K562 (cell line): ENCODE results near the gene DACT3. TPM values are rescaled to one million over a fixed set of nuclear protein-coding genes. Genes with fewer than 3 reads are reported as not detected.
A peak's percentile ranks its signal among the peaks of the same experiment; 100 is the strongest.

ENCODE experiments used
- ATAC-seq: fragments of 200-7000 bp; cut with Tn5 transposase; 3 replicates; pipeline ENCODE4 v1.9.1; 2020; ENCODE audit warnings: moderate library complexity
- BruUV-seq: library from RNA; stranded (reverse); fragments of 400-500 nt; replicated peaks from 2 replicates; lab custom pipeline; 2021; lab: Mats Ljungman, UMichigan
- CTCF ChIA-PET: fragments of 300-600 bp; formaldehyde crosslinking; extraction: SDS; loops from one replicate; lab custom pipeline; 2021; ENCODE audit warnings: low intra/inter-chr PET ratio; lab: Yijun Ruan, JAX
- POLR2A ChIA-PET: fragments of 300-600, 350-650 bp; sonication (Branson Sonifier 250); formaldehyde crosslinking; extraction: SDS; loops from one replicate; lab custom pipeline; 2021; ENCODE audit warnings: antibody characterized with exemption, inconsistent platforms; lab: Yijun Ruan, JAX
- DNase-seq, 4 experiments: peaks; one replicate each; pipeline versions ENCODE4 v3.0.0 to v3.0.0-alpha.2; 2011 to 2018; ENCODE audit warnings: low spot score in 3 of 4, mixed read lengths in 3 of 4; ENCODE audit errors: extremely low read depth in 1 of 4
- FAIRE-seq: peaks from 2 replicates; lab custom pipeline; 2011; peaks lifted over from hg19 to GRCh38; lab: Jason Lieb, UNC
- H2AFZ ChIP-seq: 2 replicates; pipeline ENCODE4 v1.6.0; 2011; ENCODE audit warnings: low read depth, low read length, control low read depth, inconsistent platforms
- H3K27ac ChIP-seq: fragments of 200-600 bp; 3 replicates; pipeline ENCODE4 v1.8.0; 2011; ENCODE audit warnings: low read depth, mild to moderate bottlenecking, control low read depth, inconsistent platforms, low read length, moderate library complexity, mixed read lengths; ENCODE audit errors: extremely low read depth
- H3K27me3 ChIP-seq, 2 experiments: fragments of 300-600 bp in 1 of 2; 2 replicates in 1 of 2; 3 replicates in 1 of 2; pipeline versions ENCODE4 v1.6.0 to v1.8.0; 2011; ENCODE audit warnings: inconsistent platforms in 2 of 2, low read length in 2 of 2, mild to moderate bottlenecking in 1 of 2, mixed read lengths in 1 of 2, moderate library complexity in 1 of 2; ENCODE audit not compliant: control insufficient read depth in 2 of 2, insufficient read depth in 2 of 2
- H3K36me3 ChIP-seq: fragments of 300-600 bp; 3 replicates; pipeline ENCODE4 v1.8.0; 2011; ENCODE audit warnings: mild to moderate bottlenecking, low read length, inconsistent platforms; ENCODE audit not compliant: control insufficient read depth, insufficient read depth
- H3K4me1 ChIP-seq, 2 experiments: fragments of 200-600 bp in 1 of 2; replicated peaks in 1 of 2; 2 replicates in 1 of 2; 3 replicates in 1 of 2; pipeline versions ENCODE4 v1.5.1 to v1.8.0; 2011; ENCODE audit warnings: inconsistent platforms in 2 of 2, low read length in 2 of 2, mild to moderate bottlenecking in 1 of 2, mixed read lengths in 1 of 2, moderate library complexity in 1 of 2; ENCODE audit not compliant: control insufficient read depth in 2 of 2, insufficient read depth in 2 of 2
- H3K4me2 ChIP-seq: 2 replicates; pipeline ENCODE4 v1.6.1; 2011; ENCODE audit warnings: low read length, control low read depth, inconsistent platforms, mixed read lengths; ENCODE audit not compliant: insufficient read depth
- H3K4me3 ChIP-seq: fragments of 200-600 bp; sonication (generic), shearing (Covaris generic); 2 replicates; pipeline ENCODE4 v1.5.1; 2016; ENCODE audit warnings: control low read depth, inconsistent platforms
- H3K79me2 ChIP-seq: fragments of 200-600 bp; 3 replicates; pipeline ENCODE4 v1.8.0; 2011; ENCODE audit warnings: low read length, inconsistent platforms; ENCODE audit not compliant: control insufficient read depth, insufficient read depth
- H3K9ac ChIP-seq, 2 experiments: 2 replicates each; pipeline versions ENCODE4 v1.6.0 to v1.6.1; 2011; ENCODE audit warnings: low read depth in 2 of 2, low read length in 2 of 2, control low read depth in 1 of 2, inconsistent platforms in 1 of 2, mild to moderate bottlenecking in 1 of 2, mixed read lengths in 1 of 2; ENCODE audit not compliant: insufficient read depth in 1 of 2
- H3K9me1 ChIP-seq: one replicate; pipeline ENCODE4 v1.6.0; 2011; ENCODE audit warnings: inconsistent platforms, mild to moderate bottlenecking, low read length, moderate library complexity; ENCODE audit not compliant: control insufficient read depth, insufficient read depth
- H3K9me3 ChIP-seq: replicated peaks from 2 replicates; pipeline ENCODE4 v1.5.1; 2011; ENCODE audit warnings: low read depth, low read length, inconsistent platforms; ENCODE audit not compliant: control insufficient read depth, insufficient read depth
- H4K20me1 ChIP-seq: replicated peaks from 2 replicates; pipeline ENCODE4 v1.6.1; 2011; ENCODE audit warnings: low read length, inconsistent platforms, mixed read lengths; ENCODE audit not compliant: control insufficient read depth, insufficient read depth
- ATF3 ChIP-seq, 2 experiments: fragments of 450-650 bp in 1 of 2; sonication (generic) in 1 of 2; formaldehyde crosslinking in 1 of 2; IDR thresholded peaks in 1 of 2; conservative IDR thresholded peaks in 1 of 2; 2 replicates each; pipeline versions ENCODE4 v1.6.1 to v1.8.1; 2016 to 2023; ENCODE audit warnings: mild to moderate bottlenecking in 2 of 2, moderate library complexity in 2 of 2, inconsistent platforms in 1 of 2, missing genetic modification reagents in 1 of 2
- CEBPB ChIP-seq: fragments of 450-650 bp; IDR thresholded peaks from 2 replicates; pipeline ENCODE4 v1.6.1; 2016; ENCODE audit warnings: missing genetic modification characterization, missing compliant biosample characterization
- CEBPG ChIP-seq, 3 experiments: fragments of 200-800 bp in 1 of 3; sonication (Bioruptor generic) in 1 of 3; sonication (generic) in 1 of 3; formaldehyde crosslinking in 1 of 3; IDR thresholded peaks in 2 of 3; conservative IDR thresholded peaks in 1 of 3; 2 replicates each; pipeline versions ENCODE4 v1.6.1 to v1.8.0; 2016 to 2022; ENCODE audit warnings: missing compliant biosample characterization in 2 of 3, missing genetic modification characterization in 2 of 3, mild to moderate bottlenecking in 1 of 3, missing genetic modification reagents in 1 of 3
- RNF219 ChIP-seq: fragments of 250-450 bp; sonication (Bioruptor Pico); IDR thresholded peaks from 2 replicates; pipeline ENCODE4 v1.5.0; 2022; ENCODE audit warnings: mild to moderate bottlenecking
- TRIM24 ChIP-seq, 2 experiments: fragments of 450-650 bp; IDR thresholded peaks; 2 replicates each; pipeline ENCODE4 v1.6.1; 2016
- TSC22D4 ChIP-seq: fragments of 450-650 bp; IDR thresholded peaks from 2 replicates; pipeline ENCODE4 v1.6.1; 2016; ENCODE audit warnings: missing genetic modification characterization, missing biosample characterization, control low read depth
- ZNF263 ChIP-seq: sonication (generic); formaldehyde crosslinking; IDR thresholded peaks from 2 replicates; pipeline ENCODE4 v1.8.0; 2022; ENCODE audit warnings: mild to moderate bottlenecking, missing genetic modification reagents, borderline replicate concordance
- WGBS: fragments of 100-300 bp; shearing (Covaris generic); methylation state at CpG from one replicate; pipeline ENCODE4 v1.1.6; 2016; ENCODE audit warnings: low coverage, mixed read lengths; ENCODE audit not compliant: insufficient coverage; ENCODE audit errors: missing lambda C conversion rate; 5-methylcytosine and 5-hydroxymethylcytosine counted together
- in situ Hi-C: fragments of 300-500 bp; cut with MboI; formaldehyde crosslinking; loops from 4 replicates; pipeline ENCODE4 v1.15.0; 2018; ENCODE audit warnings: inconsistent platforms, mixed read lengths
- intact Hi-C: fragments of 100-400 bp; cut with micrococcal nuclease; formaldehyde crosslinking; loops from 2 replicates; pipeline ENCODE4 v1.14.2; 2022
- polyA plus RNA-seq, 8 experiments: library from polyadenylated mRNA; depleted of rRNA in 4 of 8; stranded (reverse) in 5 of 8; unstranded in 3 of 8; fragments of >200 nt; fragmentation: Nextera tagmentation in 2 of 8; fragmentation: Illumina TruSeq in 1 of 8; extraction: Ambion mirVana in 2 of 8; extraction: Trizol in 1 of 8; gene quantifications; 2 replicates each; pipeline versions ENCODE4 v1.2.1 to v1.2.3, GENCODE V29; 2011 to 2014; ENCODE audit warnings: inconsistent platforms in 1 of 8, missing spikeins in 1 of 8
- total RNA-seq, 7 experiments: library from RNA; depleted of rRNA in 6 of 7; stranded (reverse); fragments of >200 nt in 6 of 7; fragmentation: Illumina TruSeq in 2 of 7; extraction: Trizol in 2 of 7; gene quantifications; 2 replicates each; pipeline versions ENCODE4 v1.2.1 to v1.2.3, GENCODE V29; 2011 to 2021; ENCODE audit warnings: low replicate concordance in 1 of 7

Gene DACT3
- total and polyA plus RNA-seq, 9 of the 15 experiments (the other 6 are each of a cell fraction or from before 2014, with no cell fraction given): 0.67 to 6.5 (median 3.5) TPM

GRCh38 chr19:46631481-46631880 lies 29.5 kb downstream of the DACT3 start:
- no peak for FAIRE-seq
- CTCF ChIA-PET: no interaction called here
- Histone ChIP-seq H3K4me3 (no peak overlapping the region), H3K9me1 (no peaks in the 10 kb centered on the region), H3K36me3 (no peaks in the 10 kb centered on the region), H3K27me3 (no peaks in the 10 kb centered on the region), H3K27ac (no peak overlapping the region), H3K9ac (peak overlapping the region in 1 of 2 experiments; percentile 66; a peak in 1 of 4 replicates)
- intact Hi-C loops: no loop called here
- POLR2A ChIA-PET: interaction anchor here (0.6 to 1.7 kb wide), 8 partner anchors 8 to 110 kb away, joined by 3 to 6 read pairs (median 4); no protein-coding TSS in a partner anchor
- 27% methylated on average over 6 of the region's 6 CpGs for WGBS
- no peak for TF ChIP-seq TRIM24 (IDR thresholded peaks at IDR 0.05)
- 0 out of 2 replicates have a peak, but pooled peaks have one; percentile 42 for TF ChIP-seq CEBPB (tag)
- TF ChIP-seq ATF3 (IDR thresholded peaks at IDR 0.05): peak; percentile 67
- TF ChIP-seq ATF3 (CRISPR knock-in tag; conservative IDR thresholded peaks at IDR 0.05): no peak
- no peak for TF ChIP-seq TSC22D4
- TF ChIP-seq CEBPG (CRISPR knock-in tag; IDR thresholded peaks at IDR 0.05): no peak
- peak in 1 of 2 experiments; percentile 86; a peak in 2 of 4 replicates for TF ChIP-seq CEBPG (tag; conservative IDR thresholded peaks at IDR 0.05 in 1 of 2, IDR thresholded peaks at IDR 0.05 in 1 of 2)
- no peak for TF ChIP-seq RNF219
- peak; percentile 29; the same call in 1 of the 2 replicates for TF ChIP-seq ZNF263 (CRISPR knock-in tag)
- TF ChIP-seq, all 486 proteins: peak for 4
- no TSS peak for BruUV-seq
- Histone ChIP-seq H3K4me2 (no peak overlapping the region), H3K9me3 (no peaks in the 10 kb centered on the region), H3K79me2 (no peaks in the 10 kb centered on the region), H2AFZ (no peak overlapping the region), H3K4me1 (peaks cover 37 to 70% of the 10 kb centered on the region in 2 experiments), H4K20me1 (no peaks in the 10 kb centered on the region)
- DNase-seq: no peak
- in situ Hi-C loops: no loop called here
- no peak for ATAC-seq
